Measurements from ENCODE around the gene MACC1. TPM values are rescaled to one million over a fixed set of nuclear protein-coding genes. Genes with fewer than 3 reads are reported as not detected.

MACC1 gene
- total and polyA plus RNA-seq, 9 of the 15 experiments (the other 6 are each of a cell fraction or from before 2014, with no cell fraction given), result 5.9 to 30.2 (median 10.4) TPM

DNA sequence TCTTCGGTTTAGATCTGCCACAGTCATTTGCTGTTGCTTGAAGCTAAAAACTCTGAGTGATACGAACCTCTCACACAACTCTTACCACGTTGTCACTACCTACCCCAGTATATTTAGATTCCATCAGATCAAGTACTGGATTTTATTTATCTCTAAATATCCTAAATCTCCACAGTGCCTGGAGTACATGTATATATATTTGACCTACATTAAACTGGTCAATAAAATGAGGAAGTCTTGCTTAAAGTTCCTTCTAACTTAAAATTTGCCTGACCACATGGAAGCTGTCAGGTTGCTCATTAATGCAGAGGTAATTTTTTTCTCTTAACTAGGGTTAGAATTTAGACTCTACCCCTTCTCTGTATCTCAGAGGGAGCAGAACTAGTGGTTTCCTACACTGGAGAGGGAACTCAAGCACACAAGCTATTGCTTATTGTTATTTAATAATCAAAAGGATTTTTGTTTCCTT, 3.1 kb upstream of the MACC1 start (continued):
- TF ChIP-seq, protein P1, sequence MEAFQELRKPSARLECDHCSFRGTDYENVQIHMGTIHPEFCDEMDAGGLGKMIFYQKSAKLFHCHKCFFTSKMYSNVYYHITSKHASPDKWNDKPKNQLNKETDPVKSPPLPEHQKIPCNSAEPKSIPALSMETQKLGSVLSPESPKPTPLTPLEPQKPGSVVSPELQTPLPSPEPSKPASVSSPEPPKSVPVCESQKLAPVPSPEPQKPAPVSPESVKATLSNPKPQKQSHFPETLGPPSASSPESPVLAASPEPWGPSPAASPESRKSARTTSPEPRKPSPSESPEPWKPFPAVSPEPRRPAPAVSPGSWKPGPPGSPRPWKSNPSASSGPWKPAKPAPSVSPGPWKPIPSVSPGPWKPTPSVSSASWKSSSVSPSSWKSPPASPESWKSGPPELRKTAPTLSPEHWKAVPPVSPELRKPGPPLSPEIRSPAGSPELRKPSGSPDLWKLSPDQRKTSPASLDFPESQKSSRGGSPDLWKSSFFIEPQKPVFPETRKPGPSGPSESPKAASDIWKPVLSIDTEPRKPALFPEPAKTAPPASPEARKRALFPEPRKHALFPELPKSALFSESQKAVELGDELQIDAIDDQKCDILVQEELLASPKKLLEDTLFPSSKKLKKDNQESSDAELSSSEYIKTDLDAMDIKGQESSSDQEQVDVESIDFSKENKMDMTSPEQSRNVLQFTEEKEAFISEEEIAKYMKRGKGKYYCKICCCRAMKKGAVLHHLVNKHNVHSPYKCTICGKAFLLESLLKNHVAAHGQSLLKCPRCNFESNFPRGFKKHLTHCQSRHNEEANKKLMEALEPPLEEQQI (IDR thresholded peaks at IDR 0.05), result no peak
- TF ChIP-seq NCOA4 (IDR thresholded peaks at IDR 0.05; ENCODE audit: partially characterized antibody) (no peak), CREM (IDR thresholded peaks at IDR 0.05; ENCODE audit: low read depth) (no peak), NR0B1 (IDR thresholded peaks at IDR 0.05; ENCODE audit: partially characterized antibody) (no peak), DNMT1 (IDR thresholded peaks at IDR 0.05) (no peak), ZNF76 (CRISPR knock-in tag; IDR thresholded peaks at IDR 0.05; ENCODE audit: borderline replicate concordance) (0 out of 2 replicates have a peak, but pooled peaks have one; percentile 36), FOXP4 (CRISPR knock-in tag; IDR thresholded peaks at IDR 0.05; ENCODE audit: borderline replicate concordance) (no peak), CREB3 (tag; conservative IDR thresholded peaks at IDR 0.05; ENCODE audit: low read depth) (peak; percentile 22; the same call in 1 of the 2 replicates), ZFX (CRISPR knock-in tag; IDR thresholded peaks at IDR 0.05) (peak; percentile 58; the same call in 1 of the 2 replicates), KAT7 (CRISPR knock-in tag; IDR thresholded peaks at IDR 0.05; ENCODE audit: borderline replicate concordance) (no peak), NONO (IDR thresholded peaks at IDR 0.05; ENCODE audit: low read depth in 2 of 2, low read length in 1 of 2) (no peak), NR2C2 (CRISPR knock-in tag; IDR thresholded peaks at IDR 0.05) (no peak), NR2C2 (tag; IDR thresholded peaks at IDR 0.05) (0 out of 2 replicates have a peak, but pooled peaks have one; percentile 7), SMARCA4 (IDR thresholded peaks at IDR 0.05) (no peak), RBFOX2 (IDR thresholded peaks at IDR 0.05; ENCODE audit: low read depth, low read length) (peak; percentile 18; the same call in 1 of the 2 replicates)
- TF ChIP-seq, protein P2, sequence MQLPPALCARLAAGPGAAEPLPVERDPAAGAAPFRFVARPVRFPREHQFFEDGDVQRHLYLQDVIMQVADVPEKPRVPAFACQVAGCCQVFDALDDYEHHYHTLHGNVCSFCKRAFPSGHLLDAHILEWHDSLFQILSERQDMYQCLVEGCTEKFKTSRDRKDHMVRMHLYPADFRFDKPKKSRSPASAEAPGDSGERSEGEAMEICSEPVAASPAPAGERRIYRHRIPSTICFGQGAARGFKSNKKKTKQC (CRISPR knock-in tag; IDR thresholded peaks at IDR 0.05), result no peak
